Fibroblast of lung (primary cell): ENCODE measurements around the gene LAMC3.

Experiments
- EZH2 ChIP-seq: IDR thresholded peaks from 2 replicates; pipeline ENCODE4 v1.5.1; 2012; ENCODE audit warnings: low read length, control low read depth, mild to moderate bottlenecking; ENCODE audit errors: missing control alignments
- TF ChIP-seq, protein P1 (sequence below), 2 donors: IDR thresholded peaks in 1 of 2; conservative IDR thresholded peaks in 1 of 2; 1 replicate in 1 of 2; 2 replicates in 1 of 2; pipeline ENCODE4 v1.5.1; 2011 to 2012; ENCODE audit warnings: low read length in 2 of 2, control low read depth in 1 of 2, inconsistent platforms in 1 of 2, low read depth in 1 of 2, mild to moderate bottlenecking in 1 of 2

DNA sequence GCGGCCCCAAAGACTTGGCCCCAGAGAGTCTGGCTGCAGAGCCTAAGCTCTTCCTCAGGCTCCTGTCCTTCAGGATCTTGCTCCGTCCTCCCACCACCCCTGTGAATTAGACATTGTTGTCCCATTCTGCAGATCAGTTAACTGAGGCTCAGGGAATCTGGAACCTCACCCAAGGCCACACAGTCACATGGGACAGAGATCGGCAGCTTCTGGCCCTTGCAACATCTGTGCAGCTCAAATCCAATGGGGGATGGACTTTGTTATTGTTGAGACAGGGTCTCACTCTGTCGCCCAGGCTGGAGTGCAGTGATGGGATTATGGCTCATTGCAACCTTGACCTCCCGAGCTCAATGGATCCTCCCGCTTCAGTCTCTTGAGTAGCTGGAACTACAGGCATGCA, 23.9 kb upstream of the LAMC3 start:
- TF ChIP-seq, protein P1, sequence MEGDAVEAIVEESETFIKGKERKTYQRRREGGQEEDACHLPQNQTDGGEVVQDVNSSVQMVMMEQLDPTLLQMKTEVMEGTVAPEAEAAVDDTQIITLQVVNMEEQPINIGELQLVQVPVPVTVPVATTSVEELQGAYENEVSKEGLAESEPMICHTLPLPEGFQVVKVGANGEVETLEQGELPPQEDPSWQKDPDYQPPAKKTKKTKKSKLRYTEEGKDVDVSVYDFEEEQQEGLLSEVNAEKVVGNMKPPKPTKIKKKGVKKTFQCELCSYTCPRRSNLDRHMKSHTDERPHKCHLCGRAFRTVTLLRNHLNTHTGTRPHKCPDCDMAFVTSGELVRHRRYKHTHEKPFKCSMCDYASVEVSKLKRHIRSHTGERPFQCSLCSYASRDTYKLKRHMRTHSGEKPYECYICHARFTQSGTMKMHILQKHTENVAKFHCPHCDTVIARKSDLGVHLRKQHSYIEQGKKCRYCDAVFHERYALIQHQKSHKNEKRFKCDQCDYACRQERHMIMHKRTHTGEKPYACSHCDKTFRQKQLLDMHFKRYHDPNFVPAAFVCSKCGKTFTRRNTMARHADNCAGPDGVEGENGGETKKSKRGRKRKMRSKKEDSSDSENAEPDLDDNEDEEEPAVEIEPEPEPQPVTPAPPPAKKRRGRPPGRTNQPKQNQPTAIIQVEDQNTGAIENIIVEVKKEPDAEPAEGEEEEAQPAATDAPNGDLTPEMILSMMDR (conservative IDR thresholded peaks at IDR 0.05 in 1 of 2, IDR thresholded peaks at IDR 0.05 in 1 of 2; ENCODE audit: low read depth in 1 of 2, low read length in 2 of 2): no peak
- TF ChIP-seq EZH2: no peak
